ENCODE measurements around the gene PARD3.
A peak's percentile ranks its signal among the peaks of the same experiment; 100 is the strongest.

PARD3 gene

GRCh38 chr10:34185998-34186397, 629.1 kb downstream of the PARD3 start:
- no peak for DNase-seq (ENCODE audit: low read depth)
- no peak for TF ChIP-seq CTCF (conservative IDR thresholded peaks at IDR 0.05; ENCODE audit: control insufficient read depth, insufficient read depth, low read depth, low read length)

DNA sequence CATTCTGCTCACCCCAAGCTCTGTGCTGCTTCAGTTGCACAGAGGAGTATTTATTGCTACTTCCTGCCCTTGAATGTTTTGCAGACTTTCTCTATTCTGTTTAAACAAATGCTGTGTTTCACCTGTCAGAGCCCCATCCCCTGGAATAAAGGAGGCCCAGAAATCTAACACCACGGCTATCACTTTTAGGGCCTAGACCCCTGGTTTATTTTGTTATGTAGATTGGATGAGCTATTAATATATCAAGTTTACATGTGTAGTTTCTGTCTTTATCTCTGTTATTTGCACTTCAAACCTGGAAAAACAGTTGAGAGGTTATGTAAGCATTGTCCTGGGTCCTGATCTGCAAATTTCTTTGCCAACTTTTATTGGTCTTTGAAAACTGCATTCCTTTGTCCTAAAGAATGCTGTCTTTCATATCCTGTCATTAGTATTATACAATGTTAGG, 630.1 kb downstream of the PARD3 start:
- H3K4me3 ChIP-seq (ENCODE audit: control insufficient read depth, low read depth, low read length): no peak overlapping the region
- DNase-seq (ENCODE audit: low read depth): no peak
- TF ChIP-seq CTCF (conservative IDR thresholded peaks at IDR 0.05; ENCODE audit: control insufficient read depth, insufficient read depth, low read depth, low read length): no peak

More at GRCh38 chr10:34185998-34186397, 629.1 kb downstream of the PARD3 start:
- H3K4me3 ChIP-seq (ENCODE audit: control insufficient read depth, low read depth, low read length): no peak overlapping the region

- no peak overlapping the region for H3K4me3 ChIP-seq (ENCODE audit: control insufficient read depth, low read depth, low read length)
- DNase-seq (ENCODE audit: low read depth): no peak
- TF ChIP-seq CTCF (conservative IDR thresholded peaks at IDR 0.05; ENCODE audit: control insufficient read depth, insufficient read depth, low read depth, low read length): no peak
These were observed 630.7 kb downstream of the PARD3 start for GRCh38 chr10:34184397-34184796.

DNA sequence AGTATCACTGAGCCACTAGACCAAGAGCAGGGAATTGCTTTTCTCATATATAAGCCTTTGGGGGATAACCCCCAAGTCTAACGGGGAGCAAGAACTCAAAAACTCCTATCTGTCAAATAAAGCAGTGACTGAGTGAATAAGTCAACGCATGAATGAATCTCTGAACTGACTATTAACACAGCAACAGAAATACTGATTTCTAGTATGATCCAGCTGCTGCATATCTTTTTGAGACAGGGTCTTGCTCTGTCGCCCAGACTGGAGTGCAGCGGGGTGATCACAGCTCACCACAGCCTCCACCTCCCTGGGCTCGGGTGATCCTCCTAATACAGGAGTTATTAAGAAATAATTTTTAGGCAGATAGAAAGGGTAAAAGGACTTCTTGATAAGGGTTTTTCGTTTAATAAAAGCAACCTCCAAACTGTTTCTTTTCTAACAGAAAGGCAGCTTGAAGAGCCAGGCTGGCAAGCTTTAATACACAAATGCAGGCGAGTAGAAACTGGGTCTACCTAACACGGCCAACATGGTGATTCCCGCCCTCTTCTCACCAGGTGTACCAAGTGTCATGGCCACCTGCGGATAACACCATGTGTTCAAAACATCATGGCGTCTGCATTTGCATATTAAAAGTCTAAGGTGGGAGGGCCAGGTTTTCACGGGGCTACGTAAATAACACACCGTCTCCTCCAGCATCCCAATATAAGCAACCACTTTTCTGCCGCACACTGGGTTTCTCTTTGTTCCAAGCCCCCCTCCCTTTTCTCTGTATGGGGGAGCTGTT, 631.9 kb downstream of the PARD3 start:
- no peak for TF ChIP-seq CTCF (conservative IDR thresholded peaks at IDR 0.05; ENCODE audit: control insufficient read depth, insufficient read depth, low read depth, low read length)
- DNase-seq (ENCODE audit: low read depth): no peak
- no peak overlapping the region for H3K4me3 ChIP-seq (ENCODE audit: control insufficient read depth, low read depth, low read length)

DNA sequence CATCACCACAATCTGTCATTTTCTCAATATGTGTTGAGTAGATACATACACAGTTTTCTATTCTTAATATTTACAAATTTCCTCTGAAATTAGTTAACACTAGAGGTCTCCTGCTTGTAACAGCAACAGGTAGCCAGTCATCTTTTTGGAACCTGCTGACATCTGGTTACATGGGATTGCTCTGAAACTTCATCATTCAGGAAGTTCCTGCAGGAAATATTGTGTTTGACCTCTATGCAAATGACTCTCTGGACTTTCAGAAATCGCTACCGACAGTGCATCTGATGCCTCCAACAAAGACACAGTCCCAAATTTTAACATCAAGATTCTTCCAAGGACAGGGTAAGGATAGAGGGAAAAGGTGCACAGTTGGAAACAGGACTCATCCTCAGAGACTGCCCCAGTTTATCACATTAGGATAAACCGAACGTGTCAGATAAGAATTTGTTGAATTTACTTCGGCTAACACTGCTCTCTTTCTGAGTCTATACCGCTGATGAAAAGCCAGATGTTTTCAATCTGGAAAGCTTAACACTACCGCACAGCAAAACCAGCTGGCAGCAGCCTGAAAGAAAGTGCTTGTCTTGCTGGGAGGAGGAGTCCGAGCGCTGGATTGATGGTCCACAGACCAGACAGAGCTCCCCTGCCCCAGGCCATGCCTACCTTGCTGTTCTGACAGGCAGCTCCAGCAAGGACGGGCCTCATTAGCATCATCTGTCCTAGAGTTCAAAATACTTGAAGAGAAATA, 633.4 kb downstream of the PARD3 start:
- peak; percentile 72 for DNase-seq (ENCODE audit: low read depth)
- H3K4me3 ChIP-seq (ENCODE audit: control insufficient read depth, low read depth, low read length): no peak overlapping the region
- no peak for TF ChIP-seq CTCF (conservative IDR thresholded peaks at IDR 0.05; ENCODE audit: control insufficient read depth, insufficient read depth, low read depth, low read length)

DNA sequence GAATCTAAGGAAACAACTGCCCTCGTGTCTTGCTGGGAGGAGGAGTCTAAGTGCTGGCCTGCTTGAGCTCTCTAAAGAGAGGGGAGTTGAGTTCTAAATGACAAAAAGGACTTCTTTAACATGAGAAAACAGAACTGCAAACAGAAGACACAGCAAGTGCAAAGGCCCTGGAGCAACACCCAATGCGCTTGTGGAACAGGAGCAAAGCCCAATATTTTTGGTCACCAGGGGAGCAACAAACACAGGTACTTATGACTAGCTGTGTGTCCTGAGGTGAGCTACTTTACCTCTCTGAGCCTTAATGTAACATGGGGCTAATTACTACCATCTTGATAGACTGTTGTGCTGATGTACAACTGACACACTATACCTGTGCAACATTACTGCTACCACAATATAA, 634.3 kb downstream of the PARD3 start:
- no peak for DNase-seq (ENCODE audit: low read depth)
- no peak overlapping the region for H3K4me3 ChIP-seq (ENCODE audit: control insufficient read depth, low read depth, low read length)
- no peak for TF ChIP-seq CTCF (conservative IDR thresholded peaks at IDR 0.05; ENCODE audit: control insufficient read depth, insufficient read depth, low read depth, low read length)

Measured in fibroblast of mammary gland (primary cell).